Nephron progenitor cell (in vitro differentiated cells): Measurements from ENCODE around the gene PHETA1.

ENCODE experiments used
- DNase-seq: peaks from one replicate; pipeline ENCODE4 v3.0.0; 2021
- H3K27ac Mint-ChIP-seq: 2 replicates; pipeline ENCODE4 v1.8.0; 2021; ENCODE audit warnings: mild to moderate bottlenecking, moderate library complexity, mixed read lengths
- H3K27me3 Mint-ChIP-seq: 2 replicates; pipeline ENCODE4 v1.8.0; 2021; ENCODE audit warnings: mild to moderate bottlenecking, low read depth, mixed read lengths; ENCODE audit not compliant: poor library complexity
- H3K36me3 Mint-ChIP-seq: 2 replicates; pipeline ENCODE4 v1.8.0; 2021; ENCODE audit warnings: low read depth, mixed read lengths
- H3K4me1 Mint-ChIP-seq: 2 replicates; pipeline ENCODE4 v1.8.0; 2021; ENCODE audit warnings: mixed read lengths
- H3K4me3 Mint-ChIP-seq: 2 replicates; pipeline ENCODE4 v1.8.0; 2021; ENCODE audit warnings: mild to moderate bottlenecking, moderate library complexity, mixed read lengths
- H3K9me3 Mint-ChIP-seq: 2 replicates; pipeline ENCODE4 v1.8.0; 2021; ENCODE audit warnings: mild to moderate bottlenecking, moderate library complexity, mixed read lengths
- TF ChIP-seq, protein P1 (sequence below): fragments of 200-600 bp; sonication (generic); IDR thresholded peaks from 2 replicates; pipeline ENCODE4 v1.5.0; 2021; ENCODE audit warnings: antibody characterized with exemption

PHETA1 gene

DNA sequence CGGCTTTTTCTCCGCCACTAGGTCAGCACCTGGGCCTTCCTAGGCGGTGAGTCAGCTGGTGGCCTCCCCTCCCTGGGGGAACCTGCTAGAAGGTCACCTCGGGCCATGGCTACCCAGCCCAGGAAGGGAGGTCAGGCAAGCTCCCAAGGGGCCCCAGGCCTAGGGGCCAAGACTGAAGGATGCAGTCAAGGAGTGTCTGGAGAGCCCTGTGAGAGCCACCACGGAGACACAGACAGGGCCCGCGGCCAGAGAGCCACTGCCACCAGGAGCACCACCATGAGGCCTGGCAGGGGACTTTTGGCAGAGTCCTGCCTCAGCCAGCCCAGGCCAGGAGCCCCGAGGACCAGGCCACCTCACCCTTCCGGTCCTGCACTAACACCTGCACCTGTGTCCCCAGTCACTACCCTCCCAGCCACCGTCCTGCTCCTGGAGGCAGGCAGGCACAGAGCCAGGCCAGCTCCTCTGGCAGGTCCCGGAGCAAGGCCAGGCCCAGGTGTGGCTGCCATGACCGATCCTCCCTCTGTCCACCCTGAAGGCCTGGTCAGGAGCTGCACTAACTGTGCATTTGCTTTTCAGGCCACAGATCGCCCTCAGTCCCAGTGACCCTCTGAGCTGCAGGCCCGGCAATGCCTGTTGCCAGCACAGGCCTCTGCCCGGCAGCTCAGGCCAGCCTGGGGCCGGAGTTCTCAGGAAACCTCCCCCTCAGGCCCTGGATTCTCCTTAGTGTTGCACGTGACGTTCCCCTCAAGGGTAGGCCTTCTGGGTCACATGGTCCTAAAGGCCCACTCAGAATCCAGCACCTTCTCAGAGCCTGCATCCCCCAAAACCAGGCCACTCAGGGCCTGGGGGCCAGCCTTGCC lies 6.9 kb downstream of the PHETA1 start:
- Mint-ChIP-seq H3K4me1 (peaks cover 36% of the 10 kb centered on the region), H3K27me3 (peaks cover 2% of the 10 kb centered on the region), H3K9me3 (no peaks in the 10 kb centered on the region), H3K27ac (peak overlapping the region; percentile 93), H3K4me3 (no peak overlapping the region), H3K36me3 (peaks cover 18% of the 10 kb centered on the region)
- TF ChIP-seq, protein P1, sequence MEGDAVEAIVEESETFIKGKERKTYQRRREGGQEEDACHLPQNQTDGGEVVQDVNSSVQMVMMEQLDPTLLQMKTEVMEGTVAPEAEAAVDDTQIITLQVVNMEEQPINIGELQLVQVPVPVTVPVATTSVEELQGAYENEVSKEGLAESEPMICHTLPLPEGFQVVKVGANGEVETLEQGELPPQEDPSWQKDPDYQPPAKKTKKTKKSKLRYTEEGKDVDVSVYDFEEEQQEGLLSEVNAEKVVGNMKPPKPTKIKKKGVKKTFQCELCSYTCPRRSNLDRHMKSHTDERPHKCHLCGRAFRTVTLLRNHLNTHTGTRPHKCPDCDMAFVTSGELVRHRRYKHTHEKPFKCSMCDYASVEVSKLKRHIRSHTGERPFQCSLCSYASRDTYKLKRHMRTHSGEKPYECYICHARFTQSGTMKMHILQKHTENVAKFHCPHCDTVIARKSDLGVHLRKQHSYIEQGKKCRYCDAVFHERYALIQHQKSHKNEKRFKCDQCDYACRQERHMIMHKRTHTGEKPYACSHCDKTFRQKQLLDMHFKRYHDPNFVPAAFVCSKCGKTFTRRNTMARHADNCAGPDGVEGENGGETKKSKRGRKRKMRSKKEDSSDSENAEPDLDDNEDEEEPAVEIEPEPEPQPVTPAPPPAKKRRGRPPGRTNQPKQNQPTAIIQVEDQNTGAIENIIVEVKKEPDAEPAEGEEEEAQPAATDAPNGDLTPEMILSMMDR: no peak
- DNase-seq: no peak

DNA sequence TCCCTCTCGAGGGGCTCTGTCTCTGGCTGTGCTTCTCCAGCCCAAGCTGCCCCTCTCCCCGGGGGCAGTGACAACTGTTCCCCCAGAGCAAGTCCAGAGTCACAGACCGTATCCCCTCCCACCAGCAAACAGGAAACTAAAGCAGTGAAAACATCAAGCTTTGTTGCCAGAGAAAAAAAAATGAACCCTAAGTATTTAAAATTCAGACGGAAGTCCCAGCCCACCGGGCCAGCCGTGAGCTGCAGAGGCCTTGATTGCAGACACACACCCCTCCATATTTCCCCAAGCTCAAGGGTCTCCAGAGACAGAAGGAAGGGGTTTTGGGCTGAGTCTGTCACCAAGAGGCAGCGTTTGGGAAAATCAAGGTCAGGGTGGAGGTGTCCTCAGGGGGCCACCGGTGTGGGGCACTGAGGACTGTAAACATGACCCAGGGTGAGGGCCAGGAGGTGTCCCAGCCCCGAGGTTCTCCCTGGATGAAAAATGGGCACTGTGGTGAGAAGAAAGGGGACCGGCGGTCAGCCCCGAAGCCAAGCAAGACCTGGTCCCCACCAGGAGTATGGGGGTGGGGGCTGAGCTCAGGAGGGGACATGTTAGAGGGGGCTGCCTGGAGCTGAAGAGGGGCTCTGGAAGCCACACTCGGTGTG lies 7.7 kb downstream of the PHETA1 start:
- Mint-ChIP-seq H3K27me3 (peaks cover 2% of the 10 kb centered on the region), H3K27ac (peak overlapping the region; percentile 93), H3K4me1 (peaks cover 35% of the 10 kb centered on the region), H3K9me3 (no peaks in the 10 kb centered on the region), H3K36me3 (peaks cover 11% of the 10 kb centered on the region), H3K4me3 (no peak overlapping the region)
- TF ChIP-seq, protein P1: no peak
- DNase-seq: no peak

- Mint-ChIP-seq H3K9me3 (no peaks in the 10 kb centered on the region), H3K36me3 (peaks cover 4% of the 10 kb centered on the region), H3K27ac (peak overlapping the region; percentile 74), H3K27me3 (peaks cover 2% of the 10 kb centered on the region), H3K4me1 (peaks cover 35% of the 10 kb centered on the region), H3K4me3 (no peak overlapping the region)
- TF ChIP-seq, protein P1: no peak
- DNase-seq: no peak
Observed at GRCh38 chr12:111360325-111360930, 8.5 kb downstream of the PHETA1 start.

GRCh38 chr12:111359914-111360276 lies 9.0 kb downstream of the PHETA1 start:
- Mint-ChIP-seq H3K4me1 (peaks cover 35% of the 10 kb centered on the region), H3K27ac (peak overlapping the region; percentile 80)
- no peak for DNase-seq

DNA sequence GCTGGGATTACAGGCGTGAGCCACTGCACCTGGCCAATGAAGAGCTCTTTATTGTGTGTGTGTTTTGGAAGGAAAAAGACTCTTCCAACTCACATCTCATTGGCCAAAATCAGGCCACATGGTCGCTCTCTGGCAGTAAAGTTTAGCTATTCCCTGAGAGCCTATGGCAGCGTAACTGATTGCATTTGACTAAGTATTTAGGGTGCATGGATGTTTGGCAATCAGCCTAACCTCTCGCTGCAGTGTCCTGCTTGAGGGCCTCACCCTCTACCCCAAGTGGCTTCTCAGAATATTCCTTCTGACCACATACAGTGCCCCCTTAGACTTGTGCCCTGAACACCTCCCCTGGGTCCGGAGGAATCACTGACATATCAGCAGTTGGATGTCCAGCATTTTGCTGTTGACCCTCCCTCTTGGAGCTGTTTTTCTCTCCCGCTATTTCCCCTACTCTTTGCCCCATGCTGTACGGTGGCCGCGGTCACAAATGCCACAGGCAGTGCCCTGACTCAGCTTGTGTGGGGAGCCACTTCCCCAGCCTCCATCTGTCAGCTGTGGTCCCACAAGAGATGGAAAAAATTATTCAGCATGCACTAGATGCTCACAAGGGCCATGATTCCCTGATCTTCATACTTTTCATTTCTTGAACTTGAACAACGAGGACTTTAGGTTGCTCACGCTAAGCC lies 9.5 kb downstream of the PHETA1 start:
- TF ChIP-seq, protein P1: no peak
- H3K36me3 Mint-ChIP-seq: no peaks in the 10 kb centered on the region
- H3K27me3 Mint-ChIP-seq: no peaks in the 10 kb centered on the region
- H3K27ac Mint-ChIP-seq: peak overlapping the region; percentile 80
- H3K4me1 Mint-ChIP-seq: peaks cover 35% of the 10 kb centered on the region
- no peak for DNase-seq
- H3K9me3 Mint-ChIP-seq: no peaks in the 10 kb centered on the region
- H3K4me3 Mint-ChIP-seq: no peak overlapping the region

More at GRCh38 chr12:111359914-111360276, 9.0 kb downstream of the PHETA1 start:
- H3K36me3 Mint-ChIP-seq: no peaks in the 10 kb centered on the region
- H3K4me3 Mint-ChIP-seq: no peak overlapping the region
- no peaks in the 10 kb centered on the region for H3K9me3 Mint-ChIP-seq
- no peaks in the 10 kb centered on the region for H3K27me3 Mint-ChIP-seq
- TF ChIP-seq, protein P1: no peak
